H1 (cell line): ENCODE measurements around the gene CFAP107. TPM values are rescaled to one million over a fixed set of nuclear protein-coding genes. Genes with fewer than 3 reads are reported as not detected.

Experiments
- CTCF ChIA-PET: fragments of 300-600 bp; sonication (Branson Sonifier 250); formaldehyde crosslinking; loops from one replicate; lab custom pipeline; 2021; ENCODE audit not compliant: partially characterized antibody; lab: Charles Lee
- POLR2A ChIA-PET: fragments of 300-600 bp; sonication (Branson Sonifier 250); formaldehyde crosslinking; loops from one replicate; lab custom pipeline; 2021; ENCODE audit warnings: inconsistent platforms; ENCODE audit not compliant: partially characterized antibody; lab: Charles Lee
- DNase-seq, 2 experiments: peaks; one replicate each; pipeline versions ENCODE4 v3.0.0 to v3.0.0-alpha.2; 2010 to 2022; ENCODE audit warnings: low spot score in 2 of 2, low read depth in 1 of 2, mixed read lengths in 1 of 2
- FAIRE-seq: peaks from 2 replicates; lab custom pipeline; 2011; peaks lifted over from hg19 to GRCh38; lab: Jason Lieb, UNC
- H2AFZ ChIP-seq: 2 replicates; pipeline ENCODE4 v1.8.1; 2012; ENCODE audit warnings: low read length, inconsistent platforms
- H2AK5ac ChIP-seq: 2 replicates; pipeline ENCODE4 v1.6.1; 2013; ENCODE audit warnings: low read depth, low read length
- H2BK120ac ChIP-seq: replicated peaks from 2 replicates; pipeline ENCODE3; 2013; ENCODE audit warnings: low read depth, low read length, inconsistent platforms
- H2BK12ac ChIP-seq: 2 replicates; pipeline ENCODE4 v1.6.1; 2013; ENCODE audit warnings: low read depth, low read length
- H2BK15ac ChIP-seq: 2 replicates; pipeline ENCODE4 v1.6.1; 2013; ENCODE audit warnings: low read length
- H2BK20ac ChIP-seq: 2 replicates; pipeline ENCODE4 v1.6.1; 2013; ENCODE audit warnings: low read length
- H2BK5ac ChIP-seq: 2 replicates; pipeline ENCODE4 v1.6.1; 2013; ENCODE audit warnings: low read depth, low read length
- H3K14ac ChIP-seq: 2 replicates; pipeline ENCODE4 v1.6.1; 2013; ENCODE audit warnings: inconsistent platforms; ENCODE audit not compliant: insufficient read length
- H3K18ac ChIP-seq: 2 replicates; pipeline ENCODE4 v1.6.1; 2013; ENCODE audit warnings: low read length; ENCODE audit errors: extremely low read depth
- H3K23ac ChIP-seq: 2 replicates; pipeline ENCODE4 v1.6.1; 2013; ENCODE audit warnings: inconsistent platforms; ENCODE audit not compliant: insufficient read length
- H3K23me2 ChIP-seq: 2 replicates; pipeline ENCODE4 v1.6.1; 2013; ENCODE audit warnings: low read depth, low read length
- H3K27ac ChIP-seq: 2 replicates; pipeline ENCODE4 v1.6.1; 2011; ENCODE audit warnings: low read depth, low read length, inconsistent platforms
- H3K27me3 ChIP-seq, 4 experiments: replicated peaks in 1 of 4; 1 replicate in 1 of 4; 2 replicates in 3 of 4; pipeline versions ENCODE4 v1.6.1 to v1.8.1; 2011 to 2013; ENCODE audit warnings: low read length in 3 of 4, mild to moderate bottlenecking in 3 of 4, inconsistent platforms in 2 of 4, mixed read lengths in 2 of 4, moderate library complexity in 1 of 4; ENCODE audit not compliant: control insufficient read depth in 3 of 4, insufficient read depth in 3 of 4; ENCODE audit errors: extremely low read depth in 1 of 4
- H3K36me3 ChIP-seq, 4 experiments: 2 replicates each; pipeline versions ENCODE4 v1.6.1 to v1.8.1; 2011 to 2013; ENCODE audit warnings: mild to moderate bottlenecking in 4 of 4, low read length in 3 of 4, moderate library complexity in 2 of 4, control low read depth in 1 of 4, inconsistent platforms in 1 of 4; ENCODE audit not compliant: insufficient read depth in 4 of 4, control insufficient read depth in 2 of 4
- H3K4ac ChIP-seq: replicated peaks from 2 replicates; pipeline ENCODE3; 2013; ENCODE audit warnings: low read length, low read depth, mixed read lengths, inconsistent platforms; ENCODE audit not compliant: insufficient read length
- H3K4me1 ChIP-seq, 4 experiments: replicated peaks in 1 of 4; 1 replicate in 1 of 4; 2 replicates in 3 of 4; pipeline versions ENCODE4 v1.6.1 to v1.8.1; 2011 to 2013; ENCODE audit warnings: low read length in 3 of 4, inconsistent platforms in 2 of 4, mixed read lengths in 1 of 4; ENCODE audit not compliant: insufficient read depth in 4 of 4, control insufficient read depth in 3 of 4
- H3K4me2 ChIP-seq, 2 experiments: 2 replicates each; pipeline versions ENCODE4 v1.6.1 to v1.8.1; 2011 to 2013; ENCODE audit warnings: low read depth in 2 of 2, low read length in 2 of 2, control low read depth in 1 of 2, inconsistent platforms in 1 of 2, mild to moderate bottlenecking in 1 of 2; ENCODE audit not compliant: insufficient read depth in 1 of 2
- H3K4me3 ChIP-seq, 4 experiments: fragments of 200-600, 300-600 bp in 1 of 4; sonication (generic), shearing (Covaris generic), sonication (Bioruptor Twin) in 1 of 4; 2 replicates each; pipeline versions ENCODE4 v1.5.1 to v1.8.1; 2011 to 2016; ENCODE audit warnings: low read length in 4 of 4, low read depth in 3 of 4, control low read depth in 2 of 4, inconsistent platforms in 2 of 4, mild to moderate bottlenecking in 2 of 4, mixed read lengths in 1 of 4, moderate library complexity in 1 of 4; ENCODE audit not compliant: insufficient read depth in 2 of 4; ENCODE audit errors: extremely low read depth in 1 of 4
- H3K56ac ChIP-seq: replicated peaks from 2 replicates; pipeline ENCODE3; 2013; ENCODE audit warnings: low read depth, mild to moderate bottlenecking, mixed read lengths, low read length, inconsistent platforms; ENCODE audit not compliant: insufficient read length
- H3K79me1 ChIP-seq: 2 replicates; pipeline ENCODE4 v1.6.1; 2013; ENCODE audit warnings: low read depth, low read length, control low read depth
- H3K79me2 ChIP-seq, 2 experiments: 2 replicates each; pipeline versions ENCODE4 v1.6.1 to v1.8.1; 2012 to 2013; ENCODE audit warnings: low read length in 2 of 2, mild to moderate bottlenecking in 2 of 2, inconsistent platforms in 1 of 2; ENCODE audit not compliant: insufficient read depth in 2 of 2, control insufficient read depth in 1 of 2
- H3K9ac ChIP-seq, 4 experiments: replicated peaks in 1 of 4; 1 replicate in 1 of 4; 2 replicates in 3 of 4; pipeline versions ENCODE4 v1.6.1 to v1.8.1; 2011 to 2013; ENCODE audit warnings: low read depth in 3 of 4, low read length in 3 of 4, control low read depth in 2 of 4, mild to moderate bottlenecking in 2 of 4, moderate library complexity in 2 of 4, inconsistent platforms in 1 of 4; ENCODE audit errors: extremely low read depth in 1 of 4
- H3K9me3 ChIP-seq, 2 experiments: 2 replicates each; pipeline versions ENCODE4 v1.6.1 to v1.8.1; 2012 to 2013; ENCODE audit warnings: mild to moderate bottlenecking in 2 of 2, moderate library complexity in 2 of 2, control low read depth in 1 of 2, inconsistent platforms in 1 of 2, low read depth in 1 of 2, low read length in 1 of 2, mixed read lengths in 1 of 2; ENCODE audit not compliant: insufficient read depth in 2 of 2
- H4K20me1 ChIP-seq, 2 experiments: replicated peaks in 1 of 2; 2 replicates each; pipeline versions ENCODE3 to v1.8.1; 2011 to 2013; ENCODE audit warnings: inconsistent platforms in 2 of 2, low read length in 2 of 2, mild to moderate bottlenecking in 1 of 2; ENCODE audit not compliant: insufficient read depth in 2 of 2, control insufficient read depth in 1 of 2
- H4K5ac ChIP-seq: 2 replicates; pipeline ENCODE4 v1.6.1; 2013; ENCODE audit warnings: low read length, low read depth, mixed read lengths, inconsistent platforms; ENCODE audit not compliant: insufficient read length
- H4K8ac ChIP-seq: 2 replicates; pipeline ENCODE4 v1.8.0; 2013; ENCODE audit warnings: mild to moderate bottlenecking, moderate library complexity, low read length, inconsistent platforms; ENCODE audit not compliant: insufficient read depth; ENCODE audit errors: extremely low read depth
- H4K91ac ChIP-seq: replicated peaks from 2 replicates; pipeline ENCODE3; 2013; ENCODE audit warnings: low read length, mixed read lengths, inconsistent platforms; ENCODE audit not compliant: insufficient read length
- CBX8 ChIP-seq: fragments of 300-800, 300-1000 bp; sonication (generic); IDR thresholded peaks from 2 replicates; pipeline ENCODE4 v1.7.1; 2016; ENCODE audit warnings: low read depth, low read length, borderline replicate concordance
- EZH2 ChIP-seq: fragments of 200-600 bp; sonication (generic); IDR thresholded peaks from 2 replicates; pipeline ENCODE4 v1.7.1; 2012; ENCODE audit warnings: low read depth, mild to moderate bottlenecking, moderate library complexity, low read length, inconsistent platforms; ENCODE audit not compliant: severe bottlenecking
- GABPA ChIP-seq: IDR thresholded peaks from 2 replicates; pipeline ENCODE4 v1.6.1; 2011; ENCODE audit warnings: mild to moderate bottlenecking, low read length, moderate library complexity, borderline replicate concordance; ENCODE audit not compliant: insufficient read depth
- POLR2A ChIP-seq, 2 experiments: IDR thresholded peaks; 1 replicate in 1 of 2; 2 replicates in 1 of 2; pipeline ENCODE4 v1.6.1; 2011; ENCODE audit warnings: low read depth in 2 of 2, low read length in 2 of 2, mild to moderate bottlenecking in 2 of 2; ENCODE audit errors: control extremely low read depth in 1 of 2
- WGBS, 2 experiments: shearing (Covaris generic) in 1 of 2; methylation state at CpG; one replicate each; pipeline versions ENCODE4 v1.1.6 to v1.1.7; 2013 to 2015; ENCODE audit warnings: low lambda C conversion rate in 2 of 2, mixed read lengths in 2 of 2, inconsistent platforms in 1 of 2, low coverage in 1 of 2, missing lambda C conversion rate in 1 of 2; ENCODE audit not compliant: insufficient replicate concordance in 2 of 2, insufficient coverage in 1 of 2, insufficient read length in 1 of 2; ENCODE audit errors: extremely low coverage in 1 of 2, missing lambda C conversion rate in 1 of 2; 5-methylcytosine and 5-hydroxymethylcytosine counted together
- polyA plus RNA-seq, 7 experiments: library from polyadenylated mRNA; depleted of rRNA in 3 of 7; stranded (reverse) in 5 of 7; unstranded in 2 of 7; fragments of >200 nt in 5 of 7; fragments of 200-250 nt in 2 of 7; gene quantifications; 1 replicate in 5 of 7; 2 replicates in 1 of 7; 4 replicates in 1 of 7; pipeline versions ENCODE4 v1.2.1 to v1.2.3, GENCODE V29; 2011 to 2013; ENCODE audit warnings: missing spikeins in 2 of 7, mixed read lengths in 2 of 7
- total RNA-seq: library from RNA; stranded (reverse); fragmentation: NEBNext Ultra II Directional; extraction: Animal tissue kit (Norgen Biotek cat#: 25700); gene quantifications from 2 replicates; pipeline ENCODE4 v1.2.1, GENCODE V29; 2021

Gene CFAP107
- total and polyA plus RNA-seq, 2 of the 8 experiments (the other 6 are each of a cell fraction or from before 2014, with no cell fraction given) = 0.23 TPM; not detected in 1

- Histone ChIP-seq H3K4me2 (no peak overlapping the region), H3K9ac (no peak overlapping the region), H3K4ac (no peak overlapping the region), H4K91ac (no peak overlapping the region), H4K20me1 (no peaks in the 10 kb centered on the region), H4K5ac (no peak overlapping the region), H3K27me3 (no peaks in the 10 kb centered on the region), H2AK5ac (no peak overlapping the region), H3K56ac (no peak overlapping the region), H3K9me3 (no peaks in the 10 kb centered on the region), H2BK15ac (no peak overlapping the region), H3K79me2 (no peaks in the 10 kb centered on the region), H3K27ac (no peak overlapping the region), H3K18ac (no peak overlapping the region), H3K23ac (no peak overlapping the region), H2BK120ac (no peak overlapping the region), H3K23me2 (no peaks in the 10 kb centered on the region), H3K79me1 (no peaks in the 10 kb centered on the region), H2BK20ac (no peak overlapping the region), H3K14ac (no peak overlapping the region), H4K8ac (no peak overlapping the region), H3K4me1 (0 out of 7 replicates have a peak, but pooled peaks cover 0 to 3% (median 0%) of the 10 kb centered on the region in 4 experiments), H3K36me3 (no peaks in the 10 kb centered on the region), H2BK5ac (no peak overlapping the region), H2BK12ac (no peak overlapping the region), H3K4me3 (no peak overlapping the region), H2AFZ (no peak overlapping the region)
- ChIA-PET CTCF (no interaction called here), POLR2A (no interaction called here)
- FAIRE-seq = no peak
- no peak for DNase-seq
- TF ChIP-seq POLR2A (IDR thresholded peaks at IDR 0.05; ENCODE audit: control extremely low read depth in 1 of 2, low read depth in 2 of 2, low read length in 2 of 2) (no peak), CBX8 (no peak), GABPA (no peak), EZH2 (no peak)
- WGBS, 2 experiments = 82% methylated on average over 6 of the region's 6 CpGs; no CpG with 5 or more reads in 1 of the 2 experiments
Observed at GRCh38 chr1:12757836-12758235, 11.8 kb downstream of the CFAP107 start.
